K562 (cell line): ENCODE results near the gene HSPA1L. TPM values are rescaled to one million over a fixed set of nuclear protein-coding genes. Genes with fewer than 3 reads are reported as not detected.

Source experiments
- CAMTA2 ChIP-seq: fragments of 250-450 bp; sonication (Bioruptor Pico); conservative IDR thresholded peaks from 2 replicates; pipeline ENCODE4 v1.5.1; 2022
- CHD7 ChIP-seq: fragments of 200-600 bp; sonication (generic); IDR thresholded peaks from one replicate; pipeline ENCODE4 v1.6.1; 2012; ENCODE audit warnings: mild to moderate bottlenecking, low read depth, low read length, inconsistent platforms
- DIDO1 ChIP-seq: fragments of 450-650 bp; IDR thresholded peaks from 2 replicates; pipeline ENCODE4 v1.6.1; 2016; ENCODE audit warnings: low read depth, missing biosample characterization, missing genetic modification characterization
- FOSL1 ChIP-seq: fragments of 200-800 bp; sonication (Bioruptor generic); conservative IDR thresholded peaks from 2 replicates; pipeline ENCODE4 v1.6.1; 2016; ENCODE audit warnings: missing genetic modification characterization, missing compliant biosample characterization
- FOXJ3 ChIP-seq: sonication (generic); formaldehyde crosslinking; IDR thresholded peaks from 2 replicates; pipeline ENCODE4 v1.4.0; 2020; ENCODE audit warnings: mild to moderate bottlenecking, missing genetic modification reagents
- HES1 ChIP-seq: fragments of 450-650 bp; IDR thresholded peaks from 2 replicates; pipeline ENCODE4 v1.6.1; 2016; ENCODE audit warnings: low read depth, mild to moderate bottlenecking, moderate library complexity
- HMG20B ChIP-seq: fragments of 250-450 bp; sonication (Bioruptor Pico); IDR thresholded peaks from 2 replicates; pipeline ENCODE4 v1.5.0; 2021; ENCODE audit warnings: mild to moderate bottlenecking
- LEF1 ChIP-seq: fragments of 450-650 bp; IDR thresholded peaks from 2 replicates; pipeline ENCODE4 v1.6.1; 2016; ENCODE audit warnings: mild to moderate bottlenecking
- MTA3 ChIP-seq: fragments of 450-650 bp; formaldehyde crosslinking; IDR thresholded peaks from 2 replicates; pipeline ENCODE4 v1.6.1; 2017; ENCODE audit warnings: mild to moderate bottlenecking, borderline replicate concordance
- MXI1 ChIP-seq: IDR thresholded peaks from 2 replicates; pipeline ENCODE4 v1.6.1; 2011; ENCODE audit warnings: low read depth, mild to moderate bottlenecking, improper control_type of control experiment, low read length
- NFE2 ChIP-seq: IDR thresholded peaks from 2 replicates; pipeline ENCODE4 v1.6.1; 2014; ENCODE audit warnings: antibody characterized with exemption, low read depth
- NONO ChIP-seq, 2 experiments: fragments of 200-400 bp in 1 of 2; fragments of 450-650 bp in 1 of 2; formaldehyde crosslinking in 1 of 2; IDR thresholded peaks; 2 replicates each; pipeline ENCODE4 v1.6.1; 2017; ENCODE audit warnings: low read depth in 2 of 2, mild to moderate bottlenecking in 2 of 2, moderate library complexity in 2 of 2, low read length in 1 of 2
- SIN3B ChIP-seq: fragments of 450-650 bp; IDR thresholded peaks from 2 replicates; pipeline ENCODE4 v1.6.1; 2017; ENCODE audit warnings: low read depth, mild to moderate bottlenecking, moderate library complexity
- SMARCA5 ChIP-seq: fragments of 450-650 bp; IDR thresholded peaks from 2 replicates; pipeline ENCODE4 v1.6.1; 2016
- SP2 ChIP-seq: IDR thresholded peaks from 2 replicates; pipeline ENCODE4 v1.6.1; 2011; ENCODE audit warnings: mild to moderate bottlenecking, low read depth, low read length, moderate library complexity; ENCODE audit not compliant: poor library complexity, severe bottlenecking; ENCODE audit errors: extremely low read depth
- TARDBP ChIP-seq: fragments of 450-650 bp; IDR thresholded peaks from 2 replicates; pipeline ENCODE4 v1.6.1; 2016
- THRAP3 ChIP-seq: fragments of 450-650 bp; IDR thresholded peaks from 2 replicates; pipeline ENCODE4 v1.6.1; 2016; ENCODE audit warnings: mild to moderate bottlenecking, inconsistent platforms, borderline replicate concordance
- U2AF2 ChIP-seq: fragments of 200-400 bp; formaldehyde crosslinking; optimal IDR thresholded peaks from 2 replicates; pipeline ENCODE3; 2017; ENCODE audit warnings: low read depth, mild to moderate bottlenecking, low read length
- ZNF143 ChIP-seq: sonication (generic); formaldehyde crosslinking; IDR thresholded peaks from 2 replicates; pipeline ENCODE4 v1.9.0; 2022; ENCODE audit warnings: mild to moderate bottlenecking, missing genetic modification reagents
- ZNF263 ChIP-seq: sonication (generic); formaldehyde crosslinking; IDR thresholded peaks from 2 replicates; pipeline ENCODE4 v1.8.0; 2022; ENCODE audit warnings: mild to moderate bottlenecking, missing genetic modification reagents, borderline replicate concordance
- polyA plus RNA-seq, 8 experiments: library from polyadenylated mRNA; depleted of rRNA in 4 of 8; stranded (reverse) in 5 of 8; unstranded in 3 of 8; fragments of >200 nt; fragmentation: Nextera tagmentation in 2 of 8; fragmentation: Illumina TruSeq in 1 of 8; extraction: Ambion mirVana in 2 of 8; extraction: Trizol in 1 of 8; gene quantifications; 2 replicates each; pipeline versions ENCODE4 v1.2.1 to v1.2.3, GENCODE V29; 2011 to 2014; ENCODE audit warnings: inconsistent platforms in 1 of 8, missing spikeins in 1 of 8
- total RNA-seq, 7 experiments: library from RNA; depleted of rRNA in 6 of 7; stranded (reverse); fragments of >200 nt in 6 of 7; fragmentation: Illumina TruSeq in 2 of 7; extraction: Trizol in 2 of 7; gene quantifications; 2 replicates each; pipeline versions ENCODE4 v1.2.1 to v1.2.3, GENCODE V29; 2011 to 2021; ENCODE audit warnings: low replicate concordance in 1 of 7

Gene HSPA1L
- total and polyA plus RNA-seq, 9 of the 15 experiments (the other 6 are each of a cell fraction or from before 2014, with no cell fraction given) = 0.14 to 2.1 (median 1.3) TPM

- TF ChIP-seq CHD7 (no peak), MTA3 (peak; percentile 31; the same call in 1 of the 2 replicates), DIDO1 (tag) (no peak), SP2 (no peak), CAMTA2 (no peak), MXI1 (no peak), FOXJ3 (CRISPR knock-in tag) (no peak), ZNF143 (CRISPR knock-in tag) (no peak), FOSL1 (tag) (no peak), THRAP3 (no peak), TARDBP (no peak), HMG20B (CRISPR knock-in tag) (no peak), HES1 (no peak), SIN3B (no peak), LEF1 (no peak; the same call in 1 of the 2 replicates), ZNF263 (CRISPR knock-in tag) (no peak), U2AF2 (no peak), SMARCA5 (no peak), NFE2 (no peak), NONO (IDR thresholded peaks at IDR 0.05; ENCODE audit: low read depth in 2 of 2, low read length in 1 of 2) (no peak)
These were observed 21.0 kb upstream of the HSPA1L start (continued) for GRCh38 chr6:31836047-31836473.
